Bronchial epithelial cell (primary cell): ENCODE data around the gene MAGOHB. TPM values are rescaled to one million over a fixed set of nuclear protein-coding genes. Genes with fewer than 3 reads are reported as not detected.
"Not testable (repeated sequence)": the region's sequence is repeated elsewhere in the genome, so short reads cannot be mapped to it uniquely, and the experiment has no call there.

Source experiments
- DNase-seq: peaks from one replicate; pipeline ENCODE4 v3.0.0-alpha.2; 2010; ENCODE audit warnings: low read depth
- FAIRE-seq: peaks from 2 replicates; lab custom pipeline; 2011; peaks lifted over from hg19 to GRCh38; lab: Jason Lieb, UNC
- H3K27me3 ChIP-seq: 2 replicates; pipeline ENCODE4 v1.5.1; 2011; ENCODE audit warnings: low read length; ENCODE audit not compliant: control insufficient read depth, insufficient read depth
- H3K36me3 ChIP-seq: 2 replicates; pipeline ENCODE4 v1.5.1; 2011; ENCODE audit warnings: low read length; ENCODE audit not compliant: control insufficient read depth, insufficient read depth
- H3K4me3 ChIP-seq: 2 replicates; pipeline ENCODE4 v1.5.1; 2011; ENCODE audit warnings: mild to moderate bottlenecking, low read depth, low read length, control low read depth
- total RNA-seq: library from RNA; depleted of rRNA; stranded (reverse); fragments of >200 nt; gene quantifications from 2 replicates; pipeline ENCODE4 v1.2.1, GENCODE V29; 2014
- TF ChIP-seq, protein P1 (sequence below): IDR thresholded peaks from 2 replicates; pipeline ENCODE4 v1.5.1; 2011; ENCODE audit warnings: mild to moderate bottlenecking, moderate library complexity, low read length, control low read depth, inconsistent platforms; ENCODE audit not compliant: insufficient read depth, severe bottlenecking

MAGOHB gene
- 14.0 and 14.5 TPM in 2 replicates for total RNA-seq

DNA sequence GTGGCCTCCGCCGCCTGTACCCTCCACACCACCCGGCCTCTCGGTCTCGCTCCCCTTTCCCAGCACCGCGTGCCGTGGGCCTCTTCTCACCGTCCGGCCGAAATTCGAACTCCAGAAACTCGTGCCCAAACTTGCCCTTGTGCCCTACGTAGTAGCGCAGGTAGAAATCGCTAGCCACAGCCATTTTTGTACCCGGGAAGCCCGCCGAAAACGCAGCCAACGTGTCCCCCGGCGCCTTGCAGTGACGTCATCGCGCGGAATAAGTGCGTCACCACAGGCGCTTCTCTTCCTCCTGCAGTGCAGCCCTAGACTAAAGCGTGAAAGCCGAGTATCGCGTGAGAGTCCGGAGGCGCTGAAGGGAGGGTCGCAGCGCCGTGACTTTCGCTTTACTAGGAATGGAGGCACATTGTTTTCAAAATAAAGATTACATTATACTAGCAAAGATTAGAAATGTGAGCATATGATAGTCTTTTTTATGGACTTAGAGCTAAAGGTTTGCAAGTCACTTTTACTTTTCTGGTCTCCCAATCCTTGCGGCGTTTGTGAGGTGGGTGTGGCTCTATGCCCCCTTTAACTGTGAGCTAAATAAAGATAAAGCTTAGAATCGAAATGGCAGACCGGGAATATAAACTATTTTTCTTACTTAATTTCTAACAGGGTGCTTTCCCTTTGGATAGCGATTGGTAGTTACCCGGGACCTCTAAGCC lies at the start of gene MAGOHB:
TSS of gene MAGOHB (minus strand) at position 261 of the 707 bp plus-strand sequence. CDS start at position 184, 77 bp downstream.
- Histone ChIP-seq H3K36me3 (peaks cover 4% of the 10 kb centered on the region), H3K27me3 (no peaks in the 10 kb centered on the region), H3K4me3 (peak within 1 kb of the TSS; percentile 84)
- no peak for FAIRE-seq
- TF ChIP-seq, protein P1, sequence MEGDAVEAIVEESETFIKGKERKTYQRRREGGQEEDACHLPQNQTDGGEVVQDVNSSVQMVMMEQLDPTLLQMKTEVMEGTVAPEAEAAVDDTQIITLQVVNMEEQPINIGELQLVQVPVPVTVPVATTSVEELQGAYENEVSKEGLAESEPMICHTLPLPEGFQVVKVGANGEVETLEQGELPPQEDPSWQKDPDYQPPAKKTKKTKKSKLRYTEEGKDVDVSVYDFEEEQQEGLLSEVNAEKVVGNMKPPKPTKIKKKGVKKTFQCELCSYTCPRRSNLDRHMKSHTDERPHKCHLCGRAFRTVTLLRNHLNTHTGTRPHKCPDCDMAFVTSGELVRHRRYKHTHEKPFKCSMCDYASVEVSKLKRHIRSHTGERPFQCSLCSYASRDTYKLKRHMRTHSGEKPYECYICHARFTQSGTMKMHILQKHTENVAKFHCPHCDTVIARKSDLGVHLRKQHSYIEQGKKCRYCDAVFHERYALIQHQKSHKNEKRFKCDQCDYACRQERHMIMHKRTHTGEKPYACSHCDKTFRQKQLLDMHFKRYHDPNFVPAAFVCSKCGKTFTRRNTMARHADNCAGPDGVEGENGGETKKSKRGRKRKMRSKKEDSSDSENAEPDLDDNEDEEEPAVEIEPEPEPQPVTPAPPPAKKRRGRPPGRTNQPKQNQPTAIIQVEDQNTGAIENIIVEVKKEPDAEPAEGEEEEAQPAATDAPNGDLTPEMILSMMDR = no peak
- peak; percentile 86 for DNase-seq

DNA sequence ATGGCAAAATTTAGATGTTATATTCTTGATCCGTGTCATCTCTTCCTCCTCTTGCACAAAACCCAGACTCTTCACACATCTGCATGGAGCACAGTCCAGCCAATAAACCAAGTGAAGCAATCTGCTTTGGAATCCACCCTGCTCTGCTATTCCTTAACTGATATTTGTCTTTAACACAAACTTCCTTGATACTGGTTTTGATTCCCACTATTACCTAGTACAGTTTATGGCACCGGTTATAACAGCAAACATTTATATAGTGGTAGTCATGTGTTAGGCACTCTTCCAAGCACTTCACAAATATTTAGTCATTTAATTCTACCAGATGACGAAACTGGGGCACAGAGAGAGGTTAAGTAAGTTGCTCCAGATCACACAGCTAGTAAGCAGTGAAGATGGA lies 47.9 kb upstream of the MAGOHB start:
- FAIRE-seq (no peak), DNase-seq (peak; percentile 82)
- TF ChIP-seq, protein P1 = no peak
- H3K36me3 ChIP-seq = no peaks in the 10 kb centered on the region
- H3K4me3 ChIP-seq = no peak overlapping the region
- H3K27me3 ChIP-seq = no peaks in the 10 kb centered on the region

DNA sequence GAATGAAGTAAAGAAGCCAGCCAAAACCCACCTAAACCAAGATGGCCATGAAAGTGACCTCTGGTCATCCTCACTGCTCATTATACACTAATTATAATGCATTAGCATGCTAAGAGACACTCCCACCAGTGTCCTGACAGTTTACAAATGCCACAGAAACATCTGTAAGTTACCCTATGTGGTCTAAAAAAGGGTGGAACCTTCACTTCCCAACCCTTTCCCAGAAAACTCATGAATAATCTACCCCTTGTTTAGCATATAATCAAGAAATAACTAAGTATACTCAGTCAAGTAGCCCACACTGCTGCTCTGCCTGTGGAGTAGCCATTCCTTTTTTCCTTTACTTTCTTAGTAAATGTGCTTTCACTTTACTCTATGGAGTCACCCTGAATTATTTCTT lies 40.6 kb upstream of the MAGOHB start:
- Histone ChIP-seq H3K27me3 (no peaks in the 10 kb centered on the region), H3K36me3 (no peaks in the 10 kb centered on the region), H3K4me3 (no peak overlapping the region)
- FAIRE-seq (no peak), DNase-seq (no peak)
- TF ChIP-seq, protein P1 = no peak

DNA sequence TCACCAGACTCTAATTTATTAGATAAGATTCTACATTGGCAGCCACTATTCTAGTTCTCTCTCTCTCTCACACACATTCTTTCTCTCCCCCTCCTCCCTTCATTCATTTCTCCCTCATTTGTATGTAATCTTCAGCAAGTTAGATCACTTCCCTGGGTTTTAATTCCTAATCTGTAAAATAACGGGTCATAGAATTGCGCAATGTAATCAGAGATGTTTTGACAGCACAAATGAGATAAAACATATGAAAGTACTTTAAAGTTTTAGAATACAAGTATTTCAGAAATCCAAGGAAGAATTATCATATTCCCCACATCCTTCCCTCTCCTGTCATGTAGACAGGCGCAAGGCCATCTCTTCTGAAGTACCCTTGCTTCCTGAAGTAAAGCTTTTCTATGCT lies 38.8 kb upstream of the MAGOHB start:
- Histone ChIP-seq H3K27me3 (no peaks in the 10 kb centered on the region), H3K36me3 (no peaks in the 10 kb centered on the region), H3K4me3 (no peak overlapping the region)
- DNase-seq = no peak
- TF ChIP-seq, protein P1 = no peak
- no peak for FAIRE-seq

DNA sequence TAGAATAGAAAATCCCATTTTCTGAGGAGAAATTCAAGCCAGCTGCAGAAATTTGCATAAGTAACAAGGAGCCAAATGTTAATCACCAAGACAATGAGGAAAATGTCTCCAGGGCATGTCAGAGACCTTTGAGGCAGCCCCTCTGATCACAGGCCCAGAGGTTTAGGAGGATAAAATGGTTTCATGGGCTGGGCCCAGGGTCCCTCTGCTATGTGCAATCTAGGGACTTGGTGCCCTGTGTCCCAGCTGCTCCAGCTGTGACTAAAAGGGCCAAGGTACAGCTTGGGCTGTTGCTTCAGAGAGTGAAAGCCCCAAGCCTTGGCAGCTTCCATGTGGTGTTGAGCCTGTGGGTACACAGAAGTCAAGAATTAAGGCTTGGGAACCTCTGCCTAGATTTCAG lies 33.2 kb upstream of the MAGOHB start:
- not testable (repeated sequence) for H3K36me3 ChIP-seq, DNase-seq, H3K27me3 ChIP-seq, FAIRE-seq, H3K4me3 ChIP-seq

DNA sequence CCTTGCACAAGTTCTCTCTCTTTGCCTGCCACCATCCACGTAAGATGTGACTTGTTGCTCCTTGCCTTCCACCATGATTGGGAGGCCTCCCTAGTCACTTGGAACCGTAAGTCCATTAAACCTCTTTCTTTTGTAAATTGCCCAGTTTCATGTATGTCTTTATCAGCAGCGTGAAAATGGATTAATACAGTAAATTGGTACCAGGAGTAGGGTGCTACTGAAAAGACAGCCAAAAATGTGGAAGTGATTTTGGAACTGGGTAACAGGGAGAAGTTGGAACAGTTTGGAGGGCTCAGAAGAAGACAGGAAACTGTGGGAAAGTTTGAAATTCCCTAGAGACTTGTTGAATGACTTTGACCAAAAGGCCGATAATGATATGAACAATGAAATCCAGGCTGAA lies 32.5 kb upstream of the MAGOHB start:
- no peaks in the 10 kb centered on the region for H3K27me3 ChIP-seq
- no peaks in the 10 kb centered on the region for H3K36me3 ChIP-seq
- DNase-seq (no peak), FAIRE-seq (no peak)
- TF ChIP-seq, protein P1 = no peak
- H3K4me3 ChIP-seq = no peak overlapping the region
